Right lobe of liver (tissue), 4 donors: ENCODE results near the gene SPNS2.

ENCODE experiments used
- CTCF ChIP-seq, 4 donors: fragments of 200-600 bp in 3 of 4; fragments of 450-650 bp in 1 of 4; IDR thresholded peaks; one replicate each; pipeline versions ENCODE4 v1.5.1 to v1.8.0; 2016 to 2022; ENCODE audit warnings: antibody characterized with exemption in 4 of 4, mild to moderate bottlenecking in 2 of 4
- POLR2A ChIP-seq: fragments of 450-650 bp; IDR thresholded peaks from one replicate; pipeline ENCODE4 v1.6.1; 2017; ENCODE audit warnings: antibody characterized with exemption, mild to moderate bottlenecking
- donor health status: DM: no; HTN: no; CAD: no.
- donor health status: DM: no; HTN: no; CAD: no.
- donor health status: DM: no; HTN: yes; CAD: no.

DNA sequence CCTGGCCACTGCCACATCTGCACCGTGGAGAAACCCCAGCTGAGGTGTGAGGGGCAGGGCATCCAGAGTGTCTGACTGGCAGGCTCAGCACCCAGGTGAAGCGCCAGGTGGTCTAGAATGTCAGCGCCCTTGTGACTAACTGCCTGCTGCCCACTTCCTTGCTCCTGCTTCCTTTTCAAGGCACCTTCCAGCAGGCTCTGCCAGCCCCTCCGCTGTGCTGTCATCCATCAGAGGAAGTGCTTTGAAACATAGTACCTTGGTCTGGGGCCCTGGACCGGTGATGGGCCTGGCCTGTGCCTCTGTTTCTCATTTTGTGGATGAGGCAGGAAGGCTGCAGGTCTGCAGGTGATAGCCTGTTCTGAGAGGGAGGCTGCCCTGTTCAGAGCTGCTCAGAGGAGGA is 5.5 kb downstream of the SPNS2 start:
- no peak for TF ChIP-seq CTCF (IDR thresholded peaks at IDR 0.05)
- no peak for TF ChIP-seq POLR2A
